Posterior vena cava (tissue), 2 donors: ENCODE measurements around the gene CACNA1C. TPM values are rescaled to one million over a fixed set of nuclear protein-coding genes. Genes with fewer than 3 reads are reported as not detected.

Experiments used
- DNase-seq: peaks from one replicate; pipeline ENCODE4 v3.0.0-alpha.2; 2020; ENCODE audit warnings: low spot score
- intact Hi-C, 2 donors: fragments of 100-400 bp; cut with DNase I; formaldehyde crosslinking; loops; one replicate each; pipeline versions ENCODE4 v1.14.1 to v1.14.2; 2022 to 2023
- total RNA-seq, 2 donors: library from RNA; stranded (reverse); fragmentation: NEBNext Ultra II Directional; extraction: Animal tissue kit (Norgen Biotek cat#: 25700); gene quantifications; one replicate each; pipeline ENCODE4 v1.2.1, GENCODE V29; 2021
- donor health status: DM: yes; HTN: yes; CAD: no.
- donor health status: DM: yes; HTN: yes; CAD: no.

Gene CACNA1C
- total RNA-seq, 2 donors from 2014 or later = 71.3 to 71.8 TPM

DNA sequence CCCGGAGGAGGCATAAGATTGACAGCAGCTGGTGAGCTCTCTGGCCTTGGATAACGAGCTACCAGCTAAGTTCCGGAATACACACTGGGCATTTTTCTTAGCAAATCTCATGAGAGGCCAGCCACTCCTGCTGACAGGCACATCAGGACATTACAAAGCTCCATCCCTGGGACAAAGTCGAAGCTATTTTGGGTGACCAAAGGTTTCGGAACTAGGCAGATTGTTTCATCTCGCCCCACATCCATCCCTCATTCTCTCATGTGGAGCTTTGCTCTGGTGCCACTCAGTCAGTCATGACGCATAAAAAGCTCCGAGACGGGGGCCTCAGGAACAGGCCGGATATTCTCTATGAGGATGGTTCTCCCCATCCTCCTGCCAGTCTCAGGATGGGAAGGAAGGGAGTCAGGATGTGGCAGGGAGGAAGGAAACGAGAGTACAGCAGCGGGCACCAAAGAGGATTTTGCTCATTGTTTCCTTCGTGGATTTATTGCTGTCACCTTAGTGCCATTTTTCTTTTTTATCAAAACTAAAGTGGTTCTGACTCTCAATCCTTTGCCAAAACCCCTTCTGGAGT is 488.9 kb downstream of the CACNA1C start:
- intact Hi-C loops = no loop called here
- no peak for DNase-seq

DNA sequence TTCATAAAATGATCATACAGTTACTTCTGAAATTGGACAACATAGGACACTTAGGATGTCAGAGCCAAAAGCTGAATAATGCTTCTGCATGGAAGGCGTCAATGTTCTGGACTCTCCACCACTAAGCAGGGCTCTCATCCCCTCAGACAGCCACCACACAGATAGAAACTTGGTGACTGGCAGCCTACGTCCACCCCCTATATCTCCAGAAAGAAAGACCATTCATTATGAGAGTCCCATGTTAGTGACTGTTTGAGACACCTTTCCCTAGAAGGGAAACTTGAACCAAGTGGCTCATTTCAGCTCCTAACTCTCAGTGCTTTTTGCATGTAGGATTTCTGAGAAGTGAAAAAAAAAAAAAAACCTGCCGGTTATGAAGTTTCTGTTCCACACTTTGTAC is 491.0 kb downstream of the CACNA1C start:
- no peak for DNase-seq
- intact Hi-C loops = no loop called here

DNA sequence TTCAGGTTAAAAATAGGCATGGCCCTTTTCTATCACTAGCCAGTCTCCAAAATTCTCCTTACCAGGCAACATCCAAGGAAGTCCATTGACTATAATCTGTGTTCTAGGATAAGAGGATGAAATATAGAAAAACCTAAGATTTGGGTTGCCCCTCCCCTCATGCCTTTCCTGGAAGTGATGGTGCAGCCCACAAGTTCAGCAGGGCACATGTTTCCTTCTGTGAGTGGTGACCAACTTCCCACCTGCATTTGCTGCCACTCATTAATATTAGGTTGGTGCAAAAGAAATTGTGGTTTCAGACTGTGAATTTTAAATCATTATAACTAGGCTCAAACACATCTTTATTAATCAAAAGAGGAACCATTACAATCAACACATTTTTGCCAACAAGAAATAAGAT is 491.4 kb downstream of the CACNA1C start:
- no peak for DNase-seq
- intact Hi-C loops = no loop called here

DNA sequence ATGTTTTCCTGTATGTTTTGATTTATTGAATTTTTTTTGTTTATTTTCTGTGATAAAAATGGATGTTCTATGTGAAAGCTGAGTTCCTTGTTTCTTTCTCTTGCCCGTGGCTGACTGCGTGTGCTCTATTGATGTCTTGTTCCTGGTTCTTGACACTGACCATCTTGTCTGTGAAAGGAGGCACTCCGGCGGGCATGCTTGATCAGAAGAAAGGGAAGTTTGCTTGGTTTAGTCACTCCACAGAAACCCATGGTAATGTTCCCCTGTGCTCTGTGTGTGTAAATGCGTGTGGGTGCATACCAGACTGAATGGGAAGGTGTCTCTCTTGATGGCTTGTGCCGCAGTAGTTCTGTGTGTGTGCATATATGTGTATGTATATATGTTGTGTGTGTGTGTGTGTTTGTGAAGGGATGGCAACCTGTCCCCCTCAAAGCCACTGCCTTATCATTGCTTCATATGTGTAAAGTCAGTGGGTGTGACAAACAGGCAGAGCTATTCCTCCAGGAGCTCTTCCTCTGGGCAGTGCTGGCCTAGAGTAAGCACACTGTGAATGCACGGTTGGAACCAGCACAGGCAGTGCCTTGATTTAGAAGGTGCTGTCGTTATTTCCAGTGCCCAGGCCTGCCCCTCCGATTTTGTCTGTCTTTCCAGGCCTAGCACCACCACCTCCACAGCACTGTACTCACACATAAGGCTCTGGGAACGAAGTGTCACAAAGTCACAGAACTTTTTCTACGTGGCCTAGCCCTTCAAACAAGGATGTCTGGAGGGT is 494.7 kb downstream of the CACNA1C start:
- DNase-seq = no peak
- intact Hi-C loops = no loop called here

DNA sequence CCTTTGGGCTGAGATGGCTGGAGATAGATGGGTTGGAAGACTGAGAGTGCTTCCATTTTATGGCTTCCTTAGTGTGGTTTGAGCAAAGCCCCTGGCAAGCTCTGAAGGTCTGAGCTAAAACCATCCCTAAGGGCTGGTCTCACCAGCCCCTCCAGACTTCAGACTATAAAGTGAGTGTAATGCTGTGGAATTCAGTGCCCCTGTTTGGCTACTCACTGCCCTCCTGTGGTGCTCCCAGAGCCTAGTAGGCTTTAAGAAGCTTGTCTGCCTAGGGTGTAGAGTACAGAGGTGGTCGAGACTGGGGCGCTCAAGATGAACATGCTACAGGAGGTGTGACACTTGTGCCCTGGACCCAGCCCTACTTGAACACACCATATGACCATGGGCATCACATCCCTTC is 495.3 kb downstream of the CACNA1C start:
- intact Hi-C loops = no loop called here
- DNase-seq = no peak

DNA sequence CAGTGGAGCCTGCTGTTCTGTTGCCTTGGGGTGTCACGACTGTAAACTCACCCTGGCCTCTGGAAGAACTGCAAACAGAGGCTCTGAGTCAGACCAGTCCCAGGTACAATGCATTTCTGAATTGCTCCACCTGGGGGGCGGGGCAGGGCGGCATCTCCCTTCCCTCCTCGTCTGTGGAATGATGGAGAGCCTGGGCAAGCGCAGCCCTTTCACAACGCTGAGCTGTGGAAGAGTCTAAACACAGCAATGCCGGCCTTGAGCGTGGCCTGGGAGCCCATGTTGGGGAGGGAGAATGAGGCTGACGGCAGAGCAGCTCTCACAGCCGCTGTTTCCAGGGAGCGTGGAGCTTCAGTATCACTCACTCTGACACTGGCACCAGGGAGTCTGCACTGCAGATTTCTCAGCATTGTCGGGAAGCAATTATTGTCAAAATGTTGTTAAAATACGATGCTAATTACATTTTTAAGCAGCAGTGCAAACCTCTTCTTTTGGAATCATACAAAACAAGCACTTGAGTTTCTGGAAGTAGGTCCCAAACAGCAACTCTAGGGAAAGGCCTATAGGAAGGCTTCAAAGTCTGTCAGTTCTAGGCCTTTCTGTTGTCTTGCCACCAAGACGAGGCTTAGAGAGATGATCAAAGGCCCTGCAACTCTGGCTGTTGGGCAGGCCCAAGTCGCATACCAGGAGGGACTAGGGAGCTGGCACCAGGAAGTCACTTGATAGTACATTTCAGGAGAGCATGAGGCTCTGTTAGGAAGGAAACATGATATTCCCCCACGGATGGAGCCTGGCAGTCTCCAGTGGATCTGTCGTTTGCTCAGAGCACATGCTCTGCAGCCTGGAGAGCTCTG is 498.0 kb downstream of the CACNA1C start:
- intact Hi-C loops = no loop called here
- no peak for DNase-seq

DNA sequence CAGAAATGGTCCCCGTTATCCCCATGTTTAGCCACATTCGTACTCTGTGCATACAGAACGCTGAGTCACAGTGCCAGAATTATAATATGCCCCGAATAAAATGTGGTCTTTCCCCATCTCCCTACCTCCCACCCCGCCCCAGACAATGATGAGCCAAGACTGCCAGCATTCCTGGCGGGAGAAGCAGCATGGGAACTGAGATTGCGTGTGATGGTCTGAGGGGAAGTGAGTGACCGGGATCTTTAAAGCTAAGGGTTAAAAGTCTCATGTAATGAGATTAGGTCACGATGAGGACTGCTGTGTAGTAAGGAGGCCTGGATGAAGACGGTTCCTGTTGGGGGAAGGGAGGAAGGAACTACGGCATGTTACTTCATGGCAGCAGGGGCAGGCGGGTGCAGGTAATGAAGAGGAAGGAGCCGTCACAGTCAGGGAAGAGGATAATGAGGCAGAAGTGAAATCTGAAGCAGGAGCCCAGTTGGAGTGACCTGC is 498.7 kb downstream of the CACNA1C start:
- DNase-seq = no peak
- intact Hi-C loops = no loop called here

DNA sequence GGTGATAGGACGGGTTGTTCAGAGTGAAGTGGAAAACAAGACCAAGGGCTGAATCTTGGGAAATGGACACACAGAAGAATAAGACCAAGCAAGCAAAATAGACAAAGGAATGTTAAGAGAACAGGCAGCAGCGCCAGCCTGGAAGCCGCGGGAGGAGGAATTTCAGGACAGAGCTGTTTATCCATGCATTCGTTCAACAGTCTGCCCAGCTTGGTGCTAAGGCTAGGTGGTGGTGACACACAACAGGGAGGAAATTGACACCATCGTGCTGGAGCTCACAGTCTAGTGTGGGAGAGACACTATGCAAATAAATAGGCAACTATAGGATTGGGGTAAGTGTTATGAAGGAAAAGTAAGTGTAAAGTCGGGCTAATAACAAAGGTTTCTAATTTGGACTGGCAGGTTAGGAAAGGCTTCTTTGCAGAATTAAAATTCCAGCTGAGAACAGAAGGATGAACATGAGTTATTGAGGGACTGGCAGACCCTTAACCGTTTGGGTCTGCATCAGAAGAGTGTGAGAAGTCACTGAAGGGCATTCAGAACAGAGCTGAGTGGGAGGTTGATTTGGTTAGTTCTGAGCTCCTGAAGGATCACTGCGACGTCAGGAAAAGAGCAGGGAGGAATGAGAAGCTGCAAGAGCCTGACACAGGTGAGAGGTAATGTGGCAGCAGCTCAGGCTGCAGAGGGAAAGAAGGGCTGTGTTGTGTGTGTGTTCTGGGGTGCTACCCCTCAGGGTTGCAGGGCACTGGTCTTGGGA is 499.4 kb downstream of the CACNA1C start:
- intact Hi-C loops = no loop called here
- no peak for DNase-seq

DNA sequence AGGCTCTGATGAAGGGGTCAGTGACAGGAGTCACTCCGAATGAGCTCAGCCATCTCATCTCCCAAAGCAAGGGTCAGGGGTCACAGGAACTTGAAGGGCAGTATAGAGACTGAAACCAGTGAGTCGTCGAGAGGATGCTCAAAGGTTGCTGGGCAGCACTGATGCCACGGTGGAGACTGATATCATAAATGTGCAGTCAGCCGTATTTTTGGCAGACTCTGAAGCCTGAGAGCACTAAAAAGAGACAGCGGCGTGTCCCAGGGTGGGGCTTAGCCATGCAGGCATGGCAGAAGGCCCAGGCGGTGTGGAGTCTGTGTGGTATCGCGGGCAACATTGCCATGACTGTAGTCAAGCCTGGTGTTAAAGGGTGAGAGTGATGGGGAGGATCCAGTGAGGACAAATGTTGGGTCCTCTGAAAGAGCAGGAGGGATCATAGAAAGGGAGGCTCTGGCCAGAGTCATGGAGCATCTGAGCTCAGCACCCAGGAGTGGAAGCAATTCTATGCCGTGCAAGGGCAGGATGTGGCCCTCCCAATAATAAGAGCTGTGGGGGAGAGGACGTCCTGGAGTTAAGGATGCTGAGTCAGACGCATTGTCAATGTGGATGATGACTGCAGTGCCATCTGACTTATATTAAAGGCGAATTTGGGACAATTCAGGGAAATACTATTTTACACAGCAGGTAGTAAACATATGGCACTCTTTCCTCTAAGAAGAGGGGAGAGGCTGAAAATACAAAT is 500.8 kb downstream of the CACNA1C start:
- DNase-seq = no peak
- intact Hi-C loops = no loop called here

DNA sequence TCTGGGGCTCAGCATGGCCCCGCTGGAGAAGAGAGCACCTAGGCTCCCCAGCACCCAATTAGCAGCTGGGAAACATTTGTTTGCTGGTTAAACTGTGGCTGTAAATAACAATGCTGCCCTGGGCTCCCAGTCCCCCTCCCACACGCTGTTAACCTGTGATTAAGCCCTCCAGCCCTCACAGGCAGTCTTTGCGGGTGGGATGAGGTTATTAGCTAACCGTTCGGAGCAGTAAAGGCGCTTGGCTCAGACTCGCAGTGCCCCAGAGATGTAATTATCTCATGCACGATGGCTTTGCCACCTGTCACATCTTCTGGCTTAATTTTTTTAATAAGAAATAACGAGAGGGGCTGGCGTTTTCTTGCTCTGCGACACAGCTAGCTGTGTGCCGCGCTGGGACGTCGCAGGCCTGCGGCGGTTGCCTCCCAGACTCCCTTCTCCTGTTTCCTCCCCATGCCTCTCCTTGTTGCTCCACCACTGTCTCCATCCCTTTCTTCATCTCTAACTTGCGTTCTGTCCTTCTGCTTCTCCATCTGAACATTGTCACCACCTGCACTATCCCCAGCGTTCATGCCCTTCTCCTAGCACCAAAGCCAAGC is 502.8 kb downstream of the CACNA1C start:
- DNase-seq = no peak
- intact Hi-C loops = no loop called here

DNA sequence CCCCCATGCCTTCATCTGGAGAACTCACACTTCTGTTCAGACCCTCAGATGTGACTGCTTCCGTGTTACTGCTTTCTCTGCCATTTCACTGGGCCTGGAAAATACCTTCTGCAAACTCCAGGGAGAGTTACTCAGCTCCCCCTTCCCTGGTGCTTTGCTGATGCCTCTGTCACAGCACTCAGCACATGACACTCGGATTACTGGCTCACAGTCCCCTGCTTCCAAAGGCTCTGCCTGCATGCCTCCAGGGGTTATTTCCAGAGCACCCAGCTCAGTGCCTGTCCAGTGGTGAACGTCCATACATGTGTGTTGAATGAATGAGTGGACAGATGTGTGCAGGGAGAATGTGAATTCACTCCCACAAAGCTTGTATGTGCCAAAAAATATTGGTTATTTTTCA is 504.8 kb downstream of the CACNA1C start:
- no peak for DNase-seq
- intact Hi-C loops = no loop called here

DNA sequence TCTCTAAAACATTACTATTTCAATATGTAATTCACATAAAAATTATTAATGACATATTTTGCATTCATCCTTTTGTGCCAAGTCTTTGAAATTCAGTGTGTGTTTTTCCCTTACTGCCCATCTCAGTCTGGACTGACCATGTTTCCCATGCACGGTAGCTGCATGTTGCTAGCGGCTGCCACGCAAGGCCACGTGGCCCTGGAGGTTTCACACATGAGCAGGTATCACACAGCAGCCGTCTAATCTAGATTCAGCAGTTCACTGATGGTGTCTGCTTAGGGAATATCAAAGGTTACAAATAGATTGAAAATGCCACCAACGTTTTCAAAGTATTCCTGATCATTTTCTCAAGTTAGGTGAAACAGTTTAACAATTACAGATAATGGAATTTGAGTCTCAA is 507.1 kb downstream of the CACNA1C start:
- intact Hi-C loops = no loop called here
- no peak for DNase-seq

DNA sequence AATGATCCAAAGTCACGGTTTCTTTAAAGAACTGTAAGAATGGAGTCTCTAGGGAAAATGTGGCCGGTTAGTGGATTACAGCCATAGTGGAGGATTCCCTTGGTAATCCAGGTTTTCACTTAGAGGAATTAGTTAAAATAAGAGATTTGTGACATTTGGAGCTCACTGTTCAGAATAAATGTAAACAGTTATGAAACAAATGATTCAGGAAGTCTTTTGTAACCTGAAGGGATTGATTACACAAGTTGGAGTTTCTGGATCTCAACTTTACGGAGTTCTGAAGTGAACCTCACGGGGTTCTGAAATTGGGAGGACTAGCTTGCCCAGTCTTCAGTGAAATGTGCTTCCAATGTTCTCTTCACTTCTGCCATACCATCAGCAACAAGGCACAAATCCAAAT is 507.6 kb downstream of the CACNA1C start:
- intact Hi-C loops = no loop called here
- DNase-seq = no peak

DNA sequence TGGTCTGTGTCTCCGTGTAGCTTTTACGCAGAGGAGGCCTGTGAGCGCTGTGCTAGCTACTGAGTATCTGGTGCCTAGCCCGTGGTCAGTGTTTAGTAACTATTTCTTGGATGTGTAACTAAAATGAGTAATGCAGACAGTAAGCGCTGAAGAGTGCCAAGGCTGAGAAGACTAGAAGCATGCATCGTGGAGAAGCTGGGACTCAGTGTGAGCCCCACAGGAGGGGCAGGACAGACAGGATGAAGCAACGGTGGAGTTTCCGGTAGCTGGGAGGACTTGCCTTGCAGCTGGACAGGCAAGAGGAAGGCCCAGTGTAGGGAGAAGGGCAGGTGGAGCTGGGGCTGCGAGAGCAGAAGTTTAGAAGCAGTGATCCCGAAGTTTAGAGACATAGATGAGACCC is 508.6 kb downstream of the CACNA1C start:
- DNase-seq = no peak
- intact Hi-C loops = no loop called here

DNA sequence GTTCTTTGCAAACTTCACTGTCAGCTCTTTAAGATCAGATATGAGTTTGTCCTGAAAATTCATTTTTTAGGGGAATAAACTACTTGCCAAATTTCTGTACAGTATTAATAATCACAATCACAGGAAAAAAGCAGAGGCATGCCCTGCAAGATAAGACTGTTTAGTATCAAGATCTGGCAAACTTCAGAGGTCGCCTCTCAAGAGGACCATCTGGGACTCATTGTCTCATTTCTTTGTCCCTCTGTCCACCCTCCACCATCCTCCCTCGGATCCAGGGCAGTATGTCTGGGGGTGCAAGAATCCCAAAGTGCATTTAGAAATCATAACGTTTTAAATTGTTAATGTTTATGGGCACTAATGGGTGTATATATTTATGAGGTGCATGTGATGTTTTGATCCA is 509.6 kb downstream of the CACNA1C start:
- intact Hi-C loops = no loop called here
- DNase-seq = no peak

DNA sequence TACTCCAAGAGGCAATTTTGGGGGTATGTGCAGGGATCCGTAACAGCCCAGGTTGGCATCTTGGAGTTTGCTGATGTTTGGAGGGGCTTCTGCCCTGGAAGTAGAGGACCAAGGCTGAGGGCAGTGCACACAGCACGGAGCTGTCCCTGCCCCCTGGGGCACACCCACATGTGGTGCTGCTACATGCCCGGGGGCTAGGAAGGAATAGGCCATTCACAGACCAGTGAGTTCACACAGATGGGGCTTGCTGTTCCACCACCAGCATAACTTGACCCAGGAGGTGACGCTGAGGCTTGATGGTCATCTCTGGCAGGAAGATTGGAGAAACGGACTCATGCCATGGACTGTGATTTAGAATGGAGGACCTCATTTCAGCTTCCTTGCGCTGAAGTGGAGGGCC is 510.9 kb downstream of the CACNA1C start:
- intact Hi-C loops = no loop called here
- DNase-seq = no peak

DNA sequence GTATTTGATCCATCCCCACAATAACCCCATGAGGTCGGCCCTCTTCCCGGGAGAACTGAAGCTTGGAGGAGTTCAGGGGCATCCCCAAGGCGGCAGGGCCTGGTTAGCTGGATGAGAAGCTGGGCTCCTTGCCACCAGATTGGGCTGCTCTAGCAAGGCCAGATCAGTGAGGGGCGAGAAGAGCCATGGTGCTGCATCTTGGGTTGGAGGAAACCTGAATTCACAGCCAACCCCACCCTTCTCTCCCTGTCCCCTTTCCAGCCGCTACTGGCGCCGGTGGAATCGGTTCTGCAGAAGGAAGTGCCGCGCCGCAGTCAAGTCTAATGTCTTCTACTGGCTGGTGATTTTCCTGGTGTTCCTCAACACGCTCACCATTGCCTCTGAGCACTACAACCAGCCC is 513.4 kb downstream of the CACNA1C start:
- intact Hi-C loops = no loop called here
- DNase-seq = no peak

DNA sequence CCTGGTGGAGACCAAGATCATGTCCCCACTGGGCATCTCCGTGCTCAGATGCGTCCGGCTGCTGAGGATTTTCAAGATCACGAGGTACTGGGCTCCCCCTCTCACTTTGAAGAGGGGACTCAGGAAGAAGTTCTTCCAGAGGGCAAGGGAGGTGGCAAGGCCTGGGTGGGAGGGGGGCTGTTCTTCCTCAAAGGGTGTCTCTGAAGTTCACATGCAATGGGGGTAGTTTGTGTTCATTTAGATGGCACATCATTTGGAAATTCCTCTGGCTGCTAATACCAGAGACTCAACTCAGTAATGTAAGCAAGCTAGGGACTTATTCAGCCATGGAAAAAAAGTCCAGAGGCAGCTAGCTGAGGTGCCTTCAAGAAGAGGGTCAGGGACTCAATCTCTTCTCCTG is 514.9 kb downstream of the CACNA1C start:
- no peak for DNase-seq
- intact Hi-C loops = no loop called here

DNA sequence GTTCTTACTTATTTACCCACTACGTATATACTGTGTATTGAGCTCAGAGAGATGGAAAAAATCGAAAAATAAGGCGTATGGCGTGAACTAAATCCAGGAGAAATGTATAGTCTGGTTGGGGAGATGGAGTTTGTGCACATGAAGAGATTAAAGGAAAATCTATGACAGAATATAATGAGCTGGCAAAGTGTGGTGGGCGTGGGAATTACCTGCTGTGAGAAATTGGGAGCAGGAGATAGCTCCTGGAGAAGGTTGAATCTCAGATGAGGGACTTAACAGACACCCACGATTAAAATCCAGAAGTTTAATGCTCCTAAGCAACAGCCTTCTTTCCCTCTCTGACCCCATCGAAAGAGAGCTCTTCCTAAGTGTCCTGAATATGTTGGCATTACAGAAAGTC is 517.8 kb downstream of the CACNA1C start:
- no peak for DNase-seq
- intact Hi-C loops = no loop called here
